Right hindlimb (tissue), 1 donor: ENCODE measurements around the gene MCUB.

Experiments
- DNase-seq: peaks from one replicate; pipeline ENCODE4 v3.0.0-alpha.2; 2018

MCUB gene

GRCh38 chr4:109730619-109731545, 170.8 kb downstream of the MCUB start:
- no peak for DNase-seq

- DNase-seq = no peak
These were observed 173.7 kb downstream of the MCUB start for GRCh38 chr4:109733728-109734127.

- no peak for DNase-seq
These were observed 175.7 kb downstream of the MCUB start for GRCh38 chr4:109735566-109736365.
